Thoracic aorta (tissue), 2 donors: Measurements from ENCODE around the gene ENOX1. TPM values are rescaled to one million over a fixed set of nuclear protein-coding genes. Genes with fewer than 3 reads are reported as not detected.

ENCODE experiments used
- ATAC-seq: fragments of 150-250 bp; one replicate; pipeline ENCODE4 v1.8.0; 2017; ENCODE audit warnings: low read depth; ENCODE audit not compliant: insufficient number of reproducible peaks, low FRiP score
- DNase-seq: peaks from one replicate; pipeline ENCODE4 v3.0.0-alpha.2; 2020; ENCODE audit warnings: low spot score
- H3K27ac ChIP-seq, 2 donors: fragments of 200-600 bp; sonication (generic); 1 replicate in 1 of 2; 2 replicates in 1 of 2; pipeline ENCODE4 v1.5.1; 2016; ENCODE audit warnings: mild to moderate bottlenecking in 2 of 2, moderate library complexity in 2 of 2
- H3K27me3 ChIP-seq: fragments of 200-600 bp; sonication (generic); replicated peaks from 2 replicates; pipeline ENCODE4 v1.6.0; 2016; ENCODE audit warnings: mild to moderate bottlenecking; ENCODE audit not compliant: insufficient read depth
- H3K36me3 ChIP-seq: fragments of 200-600 bp; sonication (generic); one replicate; pipeline ENCODE4 v1.5.1; 2016
- H3K4me1 ChIP-seq, 2 donors: fragments of 200-600 bp; sonication (generic); 1 replicate in 1 of 2; 2 replicates in 1 of 2; pipeline versions ENCODE4 v1.5.1 to v1.6.0; 2016; ENCODE audit warnings: low read depth in 2 of 2, mild to moderate bottlenecking in 1 of 2; ENCODE audit not compliant: control insufficient read depth in 1 of 2
- H3K4me3 ChIP-seq: fragments of 200-600 bp; sonication (generic); 2 replicates; pipeline ENCODE4 v1.5.1; 2016; ENCODE audit warnings: mild to moderate bottlenecking
- H3K9me3 ChIP-seq: fragments of 200-600 bp; sonication (generic); 2 replicates; pipeline ENCODE4 v1.5.1; 2016
- CTCF ChIP-seq: fragments of 200-600 bp; sonication (generic); IDR thresholded peaks from one replicate; pipeline ENCODE4 v1.5.1; 2019; ENCODE audit warnings: antibody characterized with exemption
- total RNA-seq, 2 donors: library from RNA; depleted of rRNA; stranded (reverse); fragments of >200 nt; gene quantifications; one replicate each; pipeline versions ENCODE4 v1.1.0 to v1.2.3, GENCODE V29; 2016

The ENOX1 gene
- total RNA-seq, 2 donors from 2014 or later = 0.41 to 2.3 TPM

GRCh38 chr13:43441464-43441863 is 345.3 kb downstream of the ENOX1 start:
- H3K27me3 ChIP-seq = no peaks in the 10 kb centered on the region

GRCh38 chr13:43434191-43434590 is 352.6 kb downstream of the ENOX1 start:
- TF ChIP-seq CTCF = no peak
- H3K36me3 ChIP-seq = no peaks in the 10 kb centered on the region
- no peak overlapping the region for H3K4me3 ChIP-seq
- no peaks in the 10 kb centered on the region for H3K27me3 ChIP-seq
- H3K27ac ChIP-seq = peak overlapping the region in 1 of 2 donors; percentile 27
- no peak for ATAC-seq
- no peaks in the 10 kb centered on the region for H3K9me3 ChIP-seq
- peaks cover 4 to 36% of the 10 kb centered on the region in 2 donors for H3K4me1 ChIP-seq
- DNase-seq = no peak

More at GRCh38 chr13:43441464-43441863, 345.3 kb downstream of the ENOX1 start:
- H3K9me3 ChIP-seq = no peaks in the 10 kb centered on the region
- no peak for TF ChIP-seq CTCF
- no peak for ATAC-seq
- no peak overlapping the region for H3K4me3 ChIP-seq
- DNase-seq = no peak
- H3K36me3 ChIP-seq = no peaks in the 10 kb centered on the region
- H3K4me1 ChIP-seq = peaks cover 6 to 37% of the 10 kb centered on the region in 2 donors
- H3K27ac ChIP-seq = no peak overlapping the region

- Histone ChIP-seq H3K27ac (peak overlapping the region in 1 of 2 donors; percentile 27), H3K27me3 (no peaks in the 10 kb centered on the region), H3K9me3 (no peaks in the 10 kb centered on the region), H3K4me3 (no peak overlapping the region), H3K36me3 (no peaks in the 10 kb centered on the region), H3K4me1 (peaks cover 4 to 36% of the 10 kb centered on the region in 2 donors)
- no peak for TF ChIP-seq CTCF
- ATAC-seq (no peak), DNase-seq (no peak)
These were observed 353.1 kb downstream of the ENOX1 start for GRCh38 chr13:43433691-43434141.

GRCh38 chr13:43432958-43433357 is 353.8 kb downstream of the ENOX1 start:
- no peak for TF ChIP-seq CTCF
- no peak for ATAC-seq
- H3K27ac ChIP-seq = peak overlapping the region in 1 of 2 donors; percentile 49
- no peak for DNase-seq
- H3K36me3 ChIP-seq = no peaks in the 10 kb centered on the region
- H3K4me3 ChIP-seq = no peak overlapping the region
- no peaks in the 10 kb centered on the region for H3K9me3 ChIP-seq
- H3K4me1 ChIP-seq = peaks cover 4 to 36% of the 10 kb centered on the region in 2 donors
- H3K27me3 ChIP-seq = no peaks in the 10 kb centered on the region

GRCh38 chr13:43431841-43432240 is 354.9 kb downstream of the ENOX1 start:
- no peak for ATAC-seq

More at GRCh38 chr13:43431841-43432240, 354.9 kb downstream of the ENOX1 start:
- Histone ChIP-seq H3K27me3 (no peaks in the 10 kb centered on the region), H3K36me3 (no peaks in the 10 kb centered on the region), H3K4me3 (no peak overlapping the region), H3K27ac (no peak overlapping the region), H3K4me1 (peaks cover 4 to 36% of the 10 kb centered on the region in 2 donors), H3K9me3 (no peaks in the 10 kb centered on the region)
- no peak for TF ChIP-seq CTCF
- no peak for DNase-seq
